Aorta (tissue), 5 donors: ENCODE results near the gene PLK3. TPM values are rescaled to one million over a fixed set of nuclear protein-coding genes. Genes with fewer than 3 reads are reported as not detected.
"Not testable (repeated sequence)": the region's sequence is repeated elsewhere in the genome, so short reads cannot be mapped to it uniquely, and the experiment has no call there.

Source experiments
- ATAC-seq: fragments of 200-7000 bp; cut with Tn5 transposase; one replicate; pipeline ENCODE4 v1.9.1; 2022; ENCODE audit warnings: moderate library complexity; ENCODE audit not compliant: low FRiP score
- DNase-seq, 2 donors: peaks; one replicate each; pipeline ENCODE4 v3.0.0-alpha.2; 2020
- H3K27ac ChIP-seq, 2 donors: one replicate each; pipeline ENCODE4 v1.5.1; 2013; ENCODE audit warnings: low read length in 2 of 2, mild to moderate bottlenecking in 2 of 2, moderate library complexity in 2 of 2, control low read depth in 1 of 2, inconsistent platforms in 1 of 2, low read depth in 1 of 2
- H3K27me3 ChIP-seq, 2 donors: one replicate each; pipeline ENCODE4 v1.6.1; 2013; ENCODE audit warnings: control low read depth in 1 of 2, low read length in 1 of 2, mild to moderate bottlenecking in 1 of 2, moderate library complexity in 1 of 2; ENCODE audit not compliant: insufficient read depth in 2 of 2, control insufficient read depth in 1 of 2
- H3K36me3 ChIP-seq, 2 donors: one replicate each; pipeline ENCODE4 v1.6.1; 2013; ENCODE audit warnings: control low read depth in 1 of 2, low read length in 1 of 2, mild to moderate bottlenecking in 1 of 2; ENCODE audit not compliant: insufficient read depth in 2 of 2, control insufficient read depth in 1 of 2
- H3K4me1 ChIP-seq, 2 donors: one replicate each; pipeline ENCODE4 v1.6.1; 2013; ENCODE audit warnings: low read length in 2 of 2, control low read depth in 1 of 2, mild to moderate bottlenecking in 1 of 2, moderate library complexity in 1 of 2; ENCODE audit not compliant: insufficient read depth in 2 of 2, control insufficient read depth in 1 of 2
- H3K4me3 ChIP-seq, 2 donors: one replicate each; pipeline ENCODE4 v1.5.1; 2013; ENCODE audit warnings: low read length in 2 of 2, control low read depth in 1 of 2, mild to moderate bottlenecking in 1 of 2
- H3K9me3 ChIP-seq: one replicate; pipeline ENCODE4 v1.6.1; 2013; ENCODE audit warnings: mild to moderate bottlenecking, low read length; ENCODE audit not compliant: control insufficient read depth
- WGBS, 2 donors: extraction: QIAGEN DNeasy Blood & Tissue Kit; methylation state at CpG; one replicate each; pipeline ENCODE4 v1.1.7; 2013; 5-methylcytosine and 5-hydroxymethylcytosine counted together
- intact Hi-C, 2 donors: fragments of 100-400 bp; cut with DNase I; formaldehyde crosslinking; loops; one replicate each; pipeline versions ENCODE4 v1.14.2 to v1.15.0; 2022
- polyA plus RNA-seq, 2 donors: library from polyadenylated mRNA; stranded (reverse); fragments of 200-250 nt; gene quantifications; one replicate each; pipeline ENCODE4 v1.2.3, GENCODE V29; 2013
- total RNA-seq, 2 donors: library from RNA; stranded (reverse); fragmentation: NEBNext Ultra II Directional; extraction: Animal tissue kit (Norgen Biotek cat#: 25700); gene quantifications; one replicate each; pipeline ENCODE4 v1.2.1, GENCODE V29; 2021
- donor health status: healthy with polysubstance abuse.
- donor health status: Bipolar disorder and iron deficiency.
- donor health status: DM: no; HTN: no; CAD: no.
- donor health status: DM: no; HTN: no; CAD: no.
- donor health status: DM: yes; HTN: yes; CAD: no.

Gene PLK3
- total and polyA plus RNA-seq, 4 donors = 16.2 to 84.3 (median 51.0) TPM

GRCh38 chr1:44811234-44811633 is 11.1 kb downstream of the PLK3 start:
- Histone ChIP-seq H3K27me3 (no peaks in the 10 kb centered on the region), H3K9me3 (no peaks in the 10 kb centered on the region), H3K36me3 (no peaks in the 10 kb centered on the region), H3K27ac (peak overlapping the region; percentile 23 to 56), H3K4me3 (no peak overlapping the region), H3K4me1 (peaks cover 0 to 4% of the 10 kb centered on the region in 2 donors)
- DNase-seq (peak in 1 of 2 donors; percentile 26), ATAC-seq (no peak)
- 57% methylated on average over 8 of the region's 8 CpGs for WGBS, 2 donors
- intact Hi-C loops = no loop called here

GRCh38 chr1:44812822-44813543 is 12.8 kb downstream of the PLK3 start:
- H3K4me1 ChIP-seq = peaks cover 0 to 4% of the 10 kb centered on the region in 2 donors
- intact Hi-C loops = no loop called here
- no peaks in the 10 kb centered on the region for H3K36me3 ChIP-seq
- DNase-seq (peak; percentile 55 to 80), ATAC-seq (no peak)
- WGBS, 2 donors = 80% methylated on average over 47 to 48 of the region's 48 CpGs
- H3K9me3 ChIP-seq = no peaks in the 10 kb centered on the region
- no peak overlapping the region for H3K4me3 ChIP-seq
- H3K27me3 ChIP-seq = no peaks in the 10 kb centered on the region
- no peak overlapping the region for H3K27ac ChIP-seq

- ATAC-seq, H3K27ac ChIP-seq, intact Hi-C loops, H3K27me3 ChIP-seq, H3K4me3 ChIP-seq, H3K9me3 ChIP-seq, H3K4me1 ChIP-seq, H3K36me3 ChIP-seq: not testable (repeated sequence)
- peak; percentile 15 to 53 for DNase-seq
- WGBS, 2 donors = 89 to 94% methylated on average over 9 of the region's 9 CpGs
Observed at GRCh38 chr1:44815926-44816325, 15.7 kb downstream of the PLK3 start.

GRCh38 chr1:44817307-44817706 is 17.1 kb downstream of the PLK3 start:
- Histone ChIP-seq H3K27ac (no peak overlapping the region), H3K4me1 (no peaks in the 10 kb centered on the region), H3K36me3 (no peaks in the 10 kb centered on the region), H3K4me3 (no peak overlapping the region), H3K27me3 (no peaks in the 10 kb centered on the region), H3K9me3 (no peaks in the 10 kb centered on the region)
- intact Hi-C loops = no loop called here
- WGBS, 2 donors = 89 to 94% methylated on average over 2 of the region's 2 CpGs
- DNase-seq (no peak), ATAC-seq (no peak)

- Histone ChIP-seq H3K9me3 (no peaks in the 10 kb centered on the region), H3K4me3 (no peak overlapping the region), H3K27me3 (no peaks in the 10 kb centered on the region), H3K4me1 (no peaks in the 10 kb centered on the region), H3K27ac (no peak overlapping the region), H3K36me3 (no peaks in the 10 kb centered on the region)
- 95 to 96% methylated on average over 11 of the region's 11 CpGs for WGBS, 2 donors
- peak; percentile 25 to 39 for DNase-seq
- intact Hi-C loops = no loop called here
- no peak for ATAC-seq
Observed at GRCh38 chr1:44817771-44818495, 17.8 kb downstream of the PLK3 start.

- no peaks in the 10 kb centered on the region for H3K4me1 ChIP-seq
- peak overlapping the region; percentile 82 to 85 for H3K27ac ChIP-seq
- WGBS, 2 donors = 0 to 1% methylated on average over 13 of the region's 13 CpGs
- H3K36me3 ChIP-seq = no peaks in the 10 kb centered on the region
- ATAC-seq (no peak), DNase-seq (no peak)
- H3K9me3 ChIP-seq = no peaks in the 10 kb centered on the region
- H3K27me3 ChIP-seq = no peaks in the 10 kb centered on the region
- peak overlapping the region; percentile 30 to 48 for H3K4me3 ChIP-seq
- intact Hi-C loops = no loop called here
Observed at GRCh38 chr1:44819196-44819607, 19.0 kb downstream of the PLK3 start.

- no peaks in the 10 kb centered on the region for H3K9me3 ChIP-seq
- 0 to 1% methylated on average over 33 of the region's 33 CpGs for WGBS, 2 donors
- peak overlapping the region; percentile 15 to 56 for H3K4me3 ChIP-seq
- H3K27me3 ChIP-seq = no peaks in the 10 kb centered on the region
- ATAC-seq = peak; percentile 93
- H3K36me3 ChIP-seq = no peaks in the 10 kb centered on the region
- intact Hi-C loops = no loop called here
- H3K27ac ChIP-seq = peak overlapping the region; percentile 85 to 96
- peak; percentile 85 to 90 for DNase-seq
- H3K4me1 ChIP-seq = no peaks in the 10 kb centered on the region
Observed at GRCh38 chr1:44819608-44820327, 19.6 kb downstream of the PLK3 start.

- peak; percentile 43 to 55 for DNase-seq
- H3K36me3 ChIP-seq = no peaks in the 10 kb centered on the region
- no peaks in the 10 kb centered on the region for H3K4me1 ChIP-seq
- WGBS, 2 donors = 20 to 23% methylated on average over 25 of the region's 25 CpGs
- no peaks in the 10 kb centered on the region for H3K27me3 ChIP-seq
- H3K4me3 ChIP-seq = peak overlapping the region; percentile 15 to 56
- peak; percentile 44 for ATAC-seq
- H3K9me3 ChIP-seq = no peaks in the 10 kb centered on the region
- H3K27ac ChIP-seq = peak overlapping the region; percentile 79 to 96
- intact Hi-C loops = no loop called here
Observed at GRCh38 chr1:44820328-44821239, 20.4 kb downstream of the PLK3 start.
